ENCODE data around the gene VPS33A.
"Not testable (repeated sequence)": the region's sequence is repeated elsewhere in the genome, so short reads cannot be mapped to it uniquely, and the experiment has no call there.

VPS33A gene

GRCh38 chr12:122266230-122266901 lies at the start of gene VPS33A:
Gene VPS33A (minus strand): TSS chr12:122266494. CDS start chr12:122266408, 86 bp downstream.
- peak; percentile 82 to 88 (median 85) for DNase-seq (ENCODE audit: low read depth in 3 of 3)

DNA sequence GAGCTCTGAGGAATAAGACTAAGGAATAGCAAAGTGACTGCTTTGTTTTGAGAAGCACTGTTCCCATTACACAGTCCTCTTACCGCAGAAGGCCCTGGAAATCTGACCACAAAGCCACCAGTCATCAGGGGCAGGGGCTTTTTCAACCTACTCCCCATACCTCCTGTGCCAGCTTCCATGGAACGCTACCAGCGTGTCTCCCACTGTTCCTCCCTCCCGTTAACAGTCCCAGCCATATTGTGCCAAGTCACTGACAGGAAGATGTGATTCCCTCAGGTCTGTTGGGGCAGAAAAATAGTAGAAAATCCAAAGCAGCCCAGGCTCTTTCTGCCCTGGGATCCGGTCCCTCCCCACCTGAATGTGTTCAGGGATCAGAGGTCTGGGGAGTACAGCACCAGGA lies 46.6 kb upstream of the VPS33A start:
- no peak for DNase-seq (ENCODE audit: low read depth in 3 of 3)

GRCh38 chr12:122311696-122312095 lies 45.4 kb upstream of the VPS33A start:
- DNase-seq (ENCODE audit: low read depth in 3 of 3), result no peak

DNA sequence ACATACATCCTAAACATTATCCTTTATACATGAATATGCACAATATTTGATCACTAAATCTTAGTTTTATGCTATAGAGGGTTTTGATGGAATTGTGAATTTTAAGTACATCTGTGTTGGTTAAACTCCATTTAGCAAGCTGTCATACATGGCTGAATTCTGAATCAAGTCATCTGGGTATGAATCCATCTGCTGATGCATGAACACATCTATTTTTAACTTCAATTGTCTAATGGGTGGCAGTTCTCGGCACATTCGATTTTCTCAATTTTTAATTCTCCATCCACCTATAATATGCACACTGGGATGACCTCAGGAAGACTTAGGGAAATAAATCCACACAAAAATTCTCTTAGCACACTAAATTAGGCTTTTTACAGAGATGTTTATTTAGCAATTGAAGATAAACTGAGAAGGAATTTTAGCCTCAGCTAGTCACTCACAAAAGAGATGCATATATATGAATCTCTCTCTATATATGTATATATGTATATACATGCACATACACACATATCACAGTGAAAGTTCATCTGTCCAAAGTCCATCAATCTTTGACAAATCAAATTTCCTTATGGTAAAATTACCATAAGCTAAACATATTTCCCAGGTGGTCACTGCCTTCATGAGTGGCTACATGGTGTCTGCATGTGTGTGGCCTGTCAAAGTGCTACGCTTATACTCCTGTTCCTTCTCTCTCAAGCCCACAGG lies 44.5 kb upstream of the VPS33A start:
- DNase-seq (ENCODE audit: low read depth in 3 of 3), result no peak

DNA sequence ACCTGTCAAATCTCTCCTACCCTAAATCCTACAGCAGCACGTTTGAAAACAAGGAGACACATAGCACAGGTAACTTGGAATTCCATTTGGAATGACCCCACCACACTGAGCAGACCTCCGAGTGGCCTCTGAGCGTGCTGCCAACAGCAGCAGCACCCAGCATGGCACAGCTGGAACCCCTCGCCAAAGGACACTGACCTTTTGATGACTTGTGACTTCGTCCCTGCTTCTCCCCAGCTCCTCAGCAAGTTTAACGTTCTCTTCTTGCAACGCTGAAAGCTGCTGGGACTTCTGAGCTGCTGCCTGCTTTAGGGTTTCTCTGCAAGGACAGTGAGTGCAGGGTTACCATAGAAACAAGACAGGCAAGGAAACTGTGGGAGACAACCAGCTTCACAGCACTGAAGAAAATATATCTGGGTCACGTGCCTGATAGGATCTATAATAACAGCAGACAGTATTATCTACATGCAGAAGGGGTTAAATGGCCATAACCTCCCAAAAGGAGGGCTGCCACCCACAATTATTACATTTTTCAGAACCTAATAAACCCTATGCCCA lies 43.3 kb upstream of the VPS33A start:
- no peak for DNase-seq (ENCODE audit: low read depth in 3 of 3)

DNA sequence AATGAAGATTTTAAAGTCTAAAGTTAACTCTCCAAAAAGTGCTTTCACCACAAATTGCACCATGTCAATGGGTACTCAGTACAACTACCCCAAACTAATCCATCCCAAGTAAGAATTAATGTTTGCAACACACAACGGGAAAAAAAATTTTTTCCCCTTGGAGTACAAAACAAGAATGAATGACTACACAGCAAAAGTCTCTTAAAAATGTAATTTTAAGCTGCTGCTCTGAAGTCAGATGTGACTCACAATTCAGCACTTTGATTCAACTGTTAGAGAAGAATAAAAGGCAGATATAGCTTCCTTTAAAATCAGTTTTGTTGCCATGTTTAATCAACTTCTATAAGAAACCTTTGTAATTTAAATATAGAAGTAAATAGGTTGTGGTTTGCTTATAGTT lies 42.5 kb upstream of the VPS33A start:
- DNase-seq (ENCODE audit: low read depth in 3 of 3), result no peak

GRCh38 chr12:122306407-122306806 lies 40.1 kb upstream of the VPS33A start:
- no peak for DNase-seq (ENCODE audit: low read depth in 3 of 3)

GRCh38 chr12:122304924-122305323 lies 38.6 kb upstream of the VPS33A start:
- DNase-seq (ENCODE audit: low read depth in 3 of 3), result no peak

DNA sequence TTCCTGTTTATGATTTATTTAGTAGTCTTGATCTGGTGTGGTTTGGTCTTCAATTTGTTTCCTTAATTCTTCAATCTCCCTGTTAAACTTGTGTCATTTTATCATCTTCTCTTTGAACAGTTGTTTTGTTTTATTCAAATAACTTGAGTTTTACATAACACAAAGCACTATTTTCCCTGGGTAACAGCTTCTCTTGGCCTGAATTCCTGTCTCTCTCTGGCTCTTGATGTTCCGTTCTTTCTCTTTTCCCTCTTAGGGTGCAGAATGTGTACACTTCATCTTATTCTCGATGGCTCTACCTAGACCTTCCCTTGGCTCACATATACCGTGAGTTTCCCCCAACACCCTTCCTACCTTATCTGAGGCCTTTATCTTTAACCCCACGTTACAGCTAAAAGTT lies 36.8 kb upstream of the VPS33A start:
- no peak for DNase-seq (ENCODE audit: low read depth in 3 of 3)

DNA sequence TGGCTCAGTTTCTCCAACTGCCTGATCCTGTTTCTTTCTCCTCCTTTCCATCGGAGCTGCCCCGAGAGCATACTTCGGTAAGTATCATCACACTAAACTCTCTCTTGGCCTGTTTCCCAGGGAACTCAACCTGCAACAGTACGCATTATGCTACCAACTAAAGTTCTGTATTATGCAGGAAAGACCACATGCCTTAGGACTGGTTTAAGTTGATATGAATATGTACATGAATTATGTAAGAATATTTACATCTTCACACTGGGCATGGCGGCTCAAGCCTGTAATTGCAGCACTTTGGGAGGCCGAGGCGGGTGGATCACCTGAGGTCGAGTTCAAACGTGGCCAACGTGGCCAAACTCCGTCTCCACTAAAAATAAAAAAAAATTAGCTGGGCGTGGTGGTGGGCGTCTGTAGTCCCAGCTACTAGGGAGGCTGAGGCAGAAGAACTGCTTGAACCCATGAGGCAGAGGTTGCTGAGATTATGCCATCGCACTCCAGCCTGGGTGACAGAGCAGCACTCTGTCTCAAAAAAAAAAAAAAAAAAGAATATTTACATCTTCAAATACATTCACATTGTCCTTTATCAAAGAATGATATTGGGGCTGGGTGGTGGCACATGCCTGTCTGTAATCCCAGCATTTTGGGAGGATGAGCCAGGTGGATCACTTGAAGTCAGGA lies 31.9 kb upstream of the VPS33A start:
- no peak for DNase-seq (ENCODE audit: low read depth in 3 of 3)

DNA sequence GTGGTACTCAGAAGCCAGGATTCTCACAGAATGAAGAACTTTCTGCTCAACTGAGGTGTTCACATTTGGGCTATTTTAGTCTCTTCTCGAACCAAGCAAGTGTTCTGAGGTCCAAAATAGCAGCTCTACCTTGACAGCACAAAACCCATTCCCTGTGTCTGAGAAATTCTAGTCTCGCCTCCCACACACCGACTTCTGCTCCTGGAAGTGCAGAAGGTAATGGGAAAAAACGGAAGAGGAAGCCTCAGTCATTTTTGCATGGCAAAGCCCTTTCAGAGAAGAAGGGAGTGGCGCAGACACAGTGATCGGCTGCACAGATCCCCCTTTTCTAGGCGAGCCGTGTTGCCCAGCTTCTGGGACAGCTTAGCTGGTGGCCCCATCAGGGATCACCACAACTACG lies 31.2 kb upstream of the VPS33A start:
- DNase-seq (ENCODE audit: low read depth in 3 of 3), result no peak

GRCh38 chr12:122295877-122296276 lies 29.6 kb upstream of the VPS33A start:
- no peak for DNase-seq (ENCODE audit: low read depth in 3 of 3)

GRCh38 chr12:122293081-122293480 lies 26.8 kb upstream of the VPS33A start:
- no peak for DNase-seq (ENCODE audit: low read depth in 3 of 3)

DNA sequence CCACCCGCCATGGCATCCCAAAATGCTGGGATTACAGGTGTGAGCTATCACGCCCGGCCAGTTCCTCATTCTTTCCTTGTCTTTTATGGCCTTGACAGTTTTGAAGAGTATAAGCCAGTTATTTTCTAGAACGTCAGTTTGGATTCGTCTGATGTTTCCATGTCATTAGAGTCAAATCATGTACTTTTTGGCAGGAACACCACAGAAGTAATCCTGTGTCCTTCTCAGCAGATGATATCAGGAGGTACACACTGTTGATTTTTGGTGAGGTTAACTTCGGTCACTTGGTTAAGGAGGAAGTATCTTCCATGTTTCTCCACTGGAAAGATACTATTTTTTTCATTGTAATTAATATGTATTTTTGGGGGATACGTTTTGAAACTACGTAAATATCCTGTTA lies 25.1 kb upstream of the VPS33A start:
- no peak for DNase-seq (ENCODE audit: low read depth in 3 of 3)

DNA sequence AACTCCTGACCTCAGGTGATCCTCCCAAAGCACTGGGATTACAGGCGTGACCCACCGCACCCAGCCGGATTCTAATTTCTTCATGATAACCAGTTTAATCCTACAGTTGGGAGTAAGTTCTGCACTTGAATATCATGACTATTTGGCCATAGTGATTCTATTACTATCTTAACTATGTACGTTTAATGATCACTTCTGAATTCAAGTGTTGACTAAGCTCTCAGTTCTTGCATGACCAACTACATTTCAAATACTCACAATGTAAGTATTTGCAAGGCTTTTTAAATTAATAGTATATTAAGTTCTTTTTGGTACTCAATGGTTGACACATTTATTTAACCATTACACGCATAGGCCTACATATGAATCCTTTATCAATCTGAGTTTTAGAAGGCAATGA lies 17.4 kb upstream of the VPS33A start:
- no peak for DNase-seq (ENCODE audit: low read depth in 3 of 3)

GRCh38 chr12:122282061-122282460 lies 15.8 kb upstream of the VPS33A start:
- no peak for DNase-seq (ENCODE audit: low read depth in 3 of 3)

- DNase-seq (ENCODE audit: low read depth in 3 of 3), result no peak
Observed at GRCh38 chr12:122276242-122276641, 9.9 kb upstream of the VPS33A start.

DNA sequence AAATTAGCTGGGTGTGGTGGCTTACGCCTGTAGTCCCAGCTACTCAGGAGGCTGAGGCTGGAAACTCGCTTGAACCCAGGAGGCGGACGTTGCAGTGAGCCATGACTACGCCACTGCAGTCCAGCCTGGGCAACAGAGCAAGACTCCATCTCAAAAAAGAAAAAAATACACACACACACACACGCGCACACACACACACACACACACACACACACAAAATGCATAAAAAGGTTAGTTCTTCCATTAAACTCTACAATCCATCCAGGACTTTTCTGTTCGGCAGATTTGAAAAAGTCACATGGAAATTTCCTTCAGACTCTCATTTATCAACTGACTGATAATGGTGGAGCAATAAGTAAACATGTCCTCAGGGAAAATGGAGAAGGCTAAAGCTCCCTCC lies 9.2 kb upstream of the VPS33A start:
- no peak for DNase-seq (ENCODE audit: low read depth in 3 of 3)

- peak in 1 of 3 experiments; percentile 26 for DNase-seq (ENCODE audit: low read depth in 3 of 3)
Observed at GRCh38 chr12:122265886-122266229, 436 bp downstream of the VPS33A start.

- no peak for DNase-seq (ENCODE audit: low read depth in 3 of 3)
Observed at GRCh38 chr12:122265476-122265875, 818 bp downstream of the VPS33A start.

- DNase-seq (ENCODE audit: low read depth in 3 of 3), result not testable (repeated sequence)
Observed at GRCh38 chr12:122260735-122261134, 5.6 kb downstream of the VPS33A start.

GRCh38 chr12:122258939-122259338 lies 7.4 kb downstream of the VPS33A start:
- DNase-seq (ENCODE audit: low read depth in 3 of 3), result not testable (repeated sequence)

DNA sequence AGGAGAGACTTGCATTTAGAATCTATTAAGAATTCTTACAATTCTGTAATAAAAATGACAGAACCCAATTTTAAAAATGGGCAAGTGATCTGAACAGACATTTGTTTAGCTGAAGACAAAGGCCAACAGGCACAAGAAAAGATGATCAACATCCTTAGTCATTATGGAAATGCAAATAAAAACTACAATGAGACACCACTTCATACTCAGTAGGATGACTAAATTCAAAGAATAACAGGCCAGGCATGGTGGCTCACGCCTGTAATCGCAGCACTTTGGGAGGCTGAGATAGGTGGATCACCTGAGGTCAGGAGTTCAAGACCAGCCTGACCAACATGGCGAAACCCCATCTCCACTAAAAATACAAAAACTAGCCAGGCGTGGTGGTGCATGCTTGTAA lies 7.8 kb downstream of the VPS33A start:
- not testable (repeated sequence) for DNase-seq (ENCODE audit: low read depth in 3 of 3)

Measured in stimulated activated CD4-positive, alpha-beta T cell treated with anti-CD3 and anti-CD28 coated beads, TNF-alpha, amount 100 ng/mL, for 4 hours (primary cell).